ENCODE results near the gene WDR86.

WDR86 gene

GRCh38 chr7:151341357-151342101 is 68.3 kb downstream of the WDR86 start, which contains the start of gene NUB1:
TSS of gene NUB1 (plus strand) at chr7:151341812. CDS start at chr7:151345350, 3,538 bp downstream.
- peak within 1 kb of the TSS; percentile 70 for H3K4me3 ChIP-seq (ENCODE audit: low read length)
- peak; percentile 52 for DNase-seq (ENCODE audit: low read depth, low spot score)

- no peak for DNase-seq (ENCODE audit: low read depth, low spot score)
- H3K4me3 ChIP-seq (ENCODE audit: low read length), result no peak overlapping the region
These were observed 69.0 kb downstream of the WDR86 start for GRCh38 chr7:151340794-151341356.

GRCh38 chr7:151339651-151340382 is 70.0 kb downstream of the WDR86 start:
- no peak for DNase-seq (ENCODE audit: low read depth, low spot score)
- no peak overlapping the region for H3K4me3 ChIP-seq (ENCODE audit: low read length)

GRCh38 chr7:151338809-151339208 is 71.0 kb downstream of the WDR86 start:
- no peak overlapping the region for H3K4me3 ChIP-seq (ENCODE audit: low read length)
- no peak for DNase-seq (ENCODE audit: low read depth, low spot score)

- no peak for DNase-seq (ENCODE audit: low read depth, low spot score)
- H3K4me3 ChIP-seq (ENCODE audit: low read length), result no peak overlapping the region
These were observed 72.5 kb downstream of the WDR86 start for GRCh38 chr7:151337346-151337745.

- H3K4me3 ChIP-seq (ENCODE audit: low read length), result no peak overlapping the region
- DNase-seq (ENCODE audit: low read depth, low spot score), result no peak
These were observed 73.7 kb downstream of the WDR86 start for GRCh38 chr7:151336027-151336708.

GRCh38 chr7:151334628-151335027 is 75.2 kb downstream of the WDR86 start:
- DNase-seq (ENCODE audit: low read depth, low spot score), result no peak
- no peak overlapping the region for H3K4me3 ChIP-seq (ENCODE audit: low read length)
